ENCODE measurements around the gene CCDC27.
"Not testable (repeated sequence)": the region's sequence is repeated elsewhere in the genome, so short reads cannot be mapped to it uniquely, and the experiment has no call there.

CCDC27 gene

GRCh38 chr1:3717715-3718601, 34.3 kb upstream of the CCDC27 start:
- DNase-seq (ENCODE audit: extremely low read depth, low read depth): no peak
- TF ChIP-seq CTCF (IDR thresholded peaks at IDR 0.05; ENCODE audit: low read depth, low read length, missing control alignments): no peak
- H3K4me3 ChIP-seq (replicated peaks; ENCODE audit: low read depth, low read length): no peak overlapping the region

GRCh38 chr1:3718764-3719163, 33.5 kb upstream of the CCDC27 start:
- no peak for TF ChIP-seq CTCF (IDR thresholded peaks at IDR 0.05; ENCODE audit: low read depth, low read length, missing control alignments)
- DNase-seq (ENCODE audit: extremely low read depth, low read depth): no peak
- H3K4me3 ChIP-seq (replicated peaks; ENCODE audit: low read depth, low read length): no peak overlapping the region

- DNase-seq (ENCODE audit: extremely low read depth, low read depth): no peak
- no peak for TF ChIP-seq CTCF (IDR thresholded peaks at IDR 0.05; ENCODE audit: low read depth, low read length, missing control alignments)
- no peak overlapping the region for H3K4me3 ChIP-seq (replicated peaks; ENCODE audit: low read depth, low read length)
Measured at GRCh38 chr1:3721955-3722465, 30.2 kb upstream of the CCDC27 start.

GRCh38 chr1:3722846-3723245, 29.4 kb upstream of the CCDC27 start:
- H3K4me3 ChIP-seq (replicated peaks; ENCODE audit: low read depth, low read length): no peak overlapping the region
- no peak for TF ChIP-seq CTCF (IDR thresholded peaks at IDR 0.05; ENCODE audit: low read depth, low read length, missing control alignments)
- DNase-seq (ENCODE audit: extremely low read depth, low read depth): no peak

- DNase-seq (ENCODE audit: extremely low read depth, low read depth); H3K4me3 ChIP-seq (replicated peaks; ENCODE audit: low read depth, low read length): not testable (repeated sequence)
- TF ChIP-seq CTCF (IDR thresholded peaks at IDR 0.05; ENCODE audit: low read depth, low read length, missing control alignments): peak; percentile 98
Measured at GRCh38 chr1:3724416-3725030, 27.7 kb upstream of the CCDC27 start.

- no peak overlapping the region for H3K4me3 ChIP-seq (replicated peaks; ENCODE audit: low read depth, low read length)
- TF ChIP-seq CTCF (IDR thresholded peaks at IDR 0.05; ENCODE audit: low read depth, low read length, missing control alignments): no peak
- DNase-seq (ENCODE audit: extremely low read depth, low read depth): no peak
Measured at GRCh38 chr1:3725366-3725765, 26.9 kb upstream of the CCDC27 start.

All from HFF-Myc (cell line).